GM19043 (cell line): ENCODE data around the gene CEP164.

ENCODE experiments used
- ATAC-seq: cut with Tn5 transposase; IDR thresholded peaks from one replicate; pipeline ENCODE4 v1.9.1; 2021; ENCODE audit warnings: low read depth; ENCODE audit not compliant: unreplicated experiment

The CEP164 gene

GRCh38 chr11:117457835-117458234, 130.2 kb downstream of the CEP164 start:
- no peak for ATAC-seq

DNA sequence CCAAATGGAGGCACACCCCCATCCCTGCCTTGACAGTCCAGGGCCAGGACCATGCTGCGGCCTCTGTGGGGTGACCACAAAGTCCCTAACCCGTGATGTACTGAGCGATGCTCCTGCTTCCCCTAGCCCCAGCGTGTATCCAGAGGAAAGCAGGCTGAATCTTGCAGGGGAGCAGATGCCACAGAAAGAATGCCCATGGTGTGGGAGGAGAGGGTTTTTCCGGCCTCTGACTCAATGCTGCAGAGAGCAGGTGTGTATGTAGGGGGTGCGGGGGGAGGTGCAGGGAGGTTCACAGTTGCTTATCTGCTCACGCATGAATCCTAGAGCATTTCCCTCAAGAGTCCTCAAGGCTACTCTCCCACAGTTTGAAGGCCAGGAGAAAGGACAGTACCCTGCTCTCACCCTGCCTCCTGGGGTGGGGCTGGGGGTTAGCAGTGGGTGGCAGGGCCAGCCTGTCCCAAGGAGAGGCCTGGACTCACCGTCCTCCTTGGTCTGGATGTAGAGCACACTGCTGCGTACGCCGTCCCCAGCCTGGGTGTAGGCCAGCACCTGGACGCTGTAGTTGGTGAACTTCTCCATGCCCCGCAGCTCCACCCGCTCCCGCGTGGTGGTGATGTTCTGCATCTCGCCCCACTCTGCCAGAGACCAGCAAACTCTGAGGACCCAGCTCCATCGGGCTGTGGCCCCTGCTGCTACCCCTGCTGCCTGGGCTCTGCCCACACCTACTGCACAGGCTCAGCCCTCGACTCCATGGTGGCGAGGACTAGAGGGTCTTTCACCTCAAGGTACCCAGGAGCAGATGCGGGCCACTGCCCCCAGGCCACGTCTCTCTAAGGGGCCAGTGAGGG, 130.8 kb downstream of the CEP164 start:
- ATAC-seq: no peak

DNA sequence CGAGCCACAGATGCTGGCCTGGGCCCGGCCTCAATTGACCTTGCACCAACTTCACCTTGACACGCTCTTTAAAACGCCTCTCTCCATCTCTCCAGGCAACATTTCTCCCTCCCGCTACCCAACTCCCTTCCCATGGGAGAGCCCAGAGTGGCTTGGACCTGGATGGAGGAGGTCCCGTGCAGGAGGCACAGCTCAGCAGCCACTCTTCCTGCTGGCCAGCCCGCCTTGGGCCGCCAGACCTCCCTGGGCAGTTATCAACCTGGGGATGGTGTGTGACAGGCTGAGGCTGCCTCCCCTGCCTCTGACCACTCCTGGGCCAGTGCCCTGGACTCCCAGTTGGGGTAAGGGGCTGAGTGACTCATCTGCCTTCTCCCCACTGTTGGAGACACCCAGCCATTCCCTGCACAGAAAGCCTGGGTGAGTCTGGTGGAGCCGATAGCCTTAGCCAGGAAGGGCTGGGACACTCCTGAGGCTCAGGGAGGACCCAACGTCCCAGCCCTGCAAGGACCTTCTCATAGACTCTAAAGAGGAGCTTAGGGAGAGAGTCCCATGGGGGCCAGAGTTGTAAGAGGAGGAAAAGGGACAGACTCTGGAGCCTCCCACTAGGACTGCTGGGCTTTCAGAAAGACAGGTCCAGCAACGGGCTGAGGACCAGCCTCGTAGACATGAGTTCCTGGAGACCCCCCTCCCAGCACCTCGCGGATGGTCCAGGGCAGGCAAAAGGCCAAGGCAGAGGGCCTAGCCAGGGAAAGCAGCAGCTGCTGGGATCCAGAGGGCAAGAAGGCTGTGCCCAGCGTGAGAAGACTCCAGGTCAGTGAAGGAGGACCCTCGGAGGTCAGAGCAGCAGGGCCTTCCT, 131.7 kb downstream of the CEP164 start:
- no peak for ATAC-seq

GRCh38 chr11:117459979-117460300, 132.3 kb downstream of the CEP164 start:
- no peak for ATAC-seq

GRCh38 chr11:117461396-117462182, 133.9 kb downstream of the CEP164 start:
- no peak for ATAC-seq

- no peak for ATAC-seq
Measured at GRCh38 chr11:117462183-117462863, 134.7 kb downstream of the CEP164 start.

- no peak for ATAC-seq
Measured at GRCh38 chr11:117462864-117463247, 135.2 kb downstream of the CEP164 start.
